Stimulated activated CD8-positive, alpha-beta memory T cell treated with anti-CD3 and anti-CD28 coated beads, Interleukin-7, amount 100 ng/mL, for 24 hours (primary cell): ENCODE data around the gene KIF16B.
"Not testable (repeated sequence)": the region's sequence is repeated elsewhere in the genome, so short reads cannot be mapped to it uniquely, and the experiment has no call there.

Experiments
- DNase-seq: peaks from one replicate; pipeline ENCODE4 v3.0.0-alpha.2; 2020; ENCODE audit warnings: low read depth

The KIF16B gene

GRCh38 chr20:16257021-16257420, 316.2 kb downstream of the KIF16B start:
- no peak for DNase-seq

- DNase-seq, result no peak
Observed at GRCh38 chr20:16246870-16247269, 326.4 kb downstream of the KIF16B start.

- DNase-seq, result no peak
Observed at GRCh38 chr20:16246291-16246690, 327.0 kb downstream of the KIF16B start.

GRCh38 chr20:16245879-16246278, 327.4 kb downstream of the KIF16B start:
- no peak for DNase-seq

GRCh38 chr20:16244892-16245291, 328.4 kb downstream of the KIF16B start:
- DNase-seq, result no peak

- DNase-seq, result no peak
Observed at GRCh38 chr20:16243470-16243869, 329.8 kb downstream of the KIF16B start.

GRCh38 chr20:16241911-16242310, 331.3 kb downstream of the KIF16B start:
- DNase-seq, result no peak

GRCh38 chr20:16240355-16240754, 332.9 kb downstream of the KIF16B start:
- no peak for DNase-seq

- DNase-seq, result no peak
Observed at GRCh38 chr20:16236589-16237241, 336.5 kb downstream of the KIF16B start.

- DNase-seq, result no peak
Observed at GRCh38 chr20:16230402-16230801, 342.8 kb downstream of the KIF16B start.

GRCh38 chr20:16229813-16230212, 343.4 kb downstream of the KIF16B start:
- DNase-seq, result no peak

GRCh38 chr20:16228722-16229121, 344.5 kb downstream of the KIF16B start:
- DNase-seq, result no peak

GRCh38 chr20:16226961-16227360, 346.3 kb downstream of the KIF16B start:
- not testable (repeated sequence) for DNase-seq

- no peak for DNase-seq
Observed at GRCh38 chr20:16224836-16225235, 348.4 kb downstream of the KIF16B start.

GRCh38 chr20:16222859-16223411, 350.3 kb downstream of the KIF16B start:
- DNase-seq, result no peak
